K562 (cell line): ENCODE results near the gene C5orf47. TPM values are rescaled to one million over a fixed set of nuclear protein-coding genes. Genes with fewer than 3 reads are reported as not detected.
A peak's percentile ranks its signal among the peaks of the same experiment; 100 is the strongest.

ENCODE experiments used
- CBX3 ChIP-seq, 2 experiments: IDR thresholded peaks; 1 replicate in 1 of 2; 2 replicates in 1 of 2; pipeline ENCODE4 v1.6.1; 2012; ENCODE audit warnings: inconsistent platforms in 2 of 2, low read length in 2 of 2, borderline replicate concordance in 1 of 2, control low read depth in 1 of 2
- CHCHD3 ChIP-seq: fragments of 250-450 bp; sonication (Bioruptor Pico); IDR thresholded peaks from 2 replicates; pipeline ENCODE4 v2.1.2; 2022; ENCODE audit warnings: mild to moderate bottlenecking
- NR2C1 ChIP-seq, 2 experiments: fragments of 450-650 bp; IDR thresholded peaks; 2 replicates each; pipeline ENCODE4 v1.6.1; 2017; ENCODE audit warnings: mild to moderate bottlenecking in 2 of 2, antibody characterized with exemption in 1 of 2, inconsistent platforms in 1 of 2, missing compliant biosample characterization in 1 of 2, missing genetic modification characterization in 1 of 2
- POLR2H ChIP-seq: IDR thresholded peaks from 2 replicates; pipeline ENCODE4 v1.6.1; 2016; ENCODE audit warnings: missing genetic modification characterization, low read depth, mild to moderate bottlenecking, control low read depth, missing compliant biosample characterization, moderate library complexity
- ZNF354B ChIP-seq: fragments of 250-450 bp; sonication (Bioruptor Pico); IDR thresholded peaks from 2 replicates; pipeline ENCODE4 v1.4.0; 2020
- ZNF644 ChIP-seq: fragments of 200-800 bp; sonication (Bioruptor generic); IDR thresholded peaks from 2 replicates; pipeline ENCODE4 v1.6.1; 2016; ENCODE audit warnings: low read depth, missing genetic modification characterization, missing compliant biosample characterization
- polyA plus RNA-seq, 8 experiments: library from polyadenylated mRNA; depleted of rRNA in 4 of 8; stranded (reverse) in 5 of 8; unstranded in 3 of 8; fragments of >200 nt; fragmentation: Nextera tagmentation in 2 of 8; fragmentation: Illumina TruSeq in 1 of 8; extraction: Ambion mirVana in 2 of 8; extraction: Trizol in 1 of 8; gene quantifications; 2 replicates each; pipeline versions ENCODE4 v1.2.1 to v1.2.3, GENCODE V29; 2011 to 2014; ENCODE audit warnings: inconsistent platforms in 1 of 8, missing spikeins in 1 of 8
- total RNA-seq, 7 experiments: library from RNA; depleted of rRNA in 6 of 7; stranded (reverse); fragments of >200 nt in 6 of 7; fragmentation: Illumina TruSeq in 2 of 7; extraction: Trizol in 2 of 7; gene quantifications; 2 replicates each; pipeline versions ENCODE4 v1.2.1 to v1.2.3, GENCODE V29; 2011 to 2021; ENCODE audit warnings: low replicate concordance in 1 of 7
- TF ChIP-seq, protein P1 (sequence below): sonication (generic); formaldehyde crosslinking; IDR thresholded peaks from 2 replicates; pipeline ENCODE4 v1.8.0; 2022; ENCODE audit warnings: mild to moderate bottlenecking, missing genetic modification reagents
- TF ChIP-seq, protein P2 (sequence below), 2 experiments: fragments of 450-650 bp in 1 of 2; sonication (generic) in 1 of 2; formaldehyde crosslinking in 1 of 2; IDR thresholded peaks; 2 replicates each; pipeline versions ENCODE4 v1.7.1 to v1.9.0; 2016 to 2022; ENCODE audit warnings: inconsistent platforms in 1 of 2, mild to moderate bottlenecking in 1 of 2, missing genetic modification reagents in 1 of 2
- TF ChIP-seq, protein P3 (sequence below): fragments of 200-800 bp; sonication (Bioruptor generic); IDR thresholded peaks from 2 replicates; pipeline ENCODE4 v1.6.1; 2017; ENCODE audit warnings: missing genetic modification characterization, missing compliant biosample characterization

Gene C5orf47
- total and polyA plus RNA-seq, 9 of the 15 experiments (the other 6 are each of a cell fraction or from before 2014, with no cell fraction given), result 0.08 TPM; not detected in 8

DNA sequence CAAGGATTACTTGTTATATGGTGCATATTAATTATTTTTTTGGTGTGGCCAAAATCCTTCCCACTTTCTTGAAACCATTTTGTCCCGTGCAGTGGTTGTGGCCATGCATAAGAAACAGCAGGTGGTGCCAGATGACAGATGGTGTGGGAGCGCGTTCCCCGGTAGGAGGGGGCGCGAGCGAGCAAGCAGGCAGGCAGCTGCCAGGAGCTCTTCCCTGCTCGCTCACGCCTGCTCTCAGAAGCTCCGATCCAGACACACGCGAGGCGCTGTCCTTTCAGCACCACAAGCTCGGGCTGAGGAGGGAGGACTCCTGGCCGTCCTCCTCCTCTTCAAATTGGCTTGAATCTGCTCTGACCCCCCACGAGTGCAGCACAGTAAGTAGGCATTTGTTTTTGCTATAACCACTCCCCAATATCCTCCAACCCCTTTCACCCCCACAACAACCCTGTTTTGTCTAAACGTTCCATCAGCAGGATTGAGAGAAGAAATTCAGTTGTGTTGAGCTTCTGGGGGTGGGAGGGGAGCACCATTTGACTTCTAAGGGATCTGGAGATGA lies 56.6 kb downstream of the C5orf47 start, which contains the start of gene NSG2 (continued):
- TF ChIP-seq, protein P1, sequence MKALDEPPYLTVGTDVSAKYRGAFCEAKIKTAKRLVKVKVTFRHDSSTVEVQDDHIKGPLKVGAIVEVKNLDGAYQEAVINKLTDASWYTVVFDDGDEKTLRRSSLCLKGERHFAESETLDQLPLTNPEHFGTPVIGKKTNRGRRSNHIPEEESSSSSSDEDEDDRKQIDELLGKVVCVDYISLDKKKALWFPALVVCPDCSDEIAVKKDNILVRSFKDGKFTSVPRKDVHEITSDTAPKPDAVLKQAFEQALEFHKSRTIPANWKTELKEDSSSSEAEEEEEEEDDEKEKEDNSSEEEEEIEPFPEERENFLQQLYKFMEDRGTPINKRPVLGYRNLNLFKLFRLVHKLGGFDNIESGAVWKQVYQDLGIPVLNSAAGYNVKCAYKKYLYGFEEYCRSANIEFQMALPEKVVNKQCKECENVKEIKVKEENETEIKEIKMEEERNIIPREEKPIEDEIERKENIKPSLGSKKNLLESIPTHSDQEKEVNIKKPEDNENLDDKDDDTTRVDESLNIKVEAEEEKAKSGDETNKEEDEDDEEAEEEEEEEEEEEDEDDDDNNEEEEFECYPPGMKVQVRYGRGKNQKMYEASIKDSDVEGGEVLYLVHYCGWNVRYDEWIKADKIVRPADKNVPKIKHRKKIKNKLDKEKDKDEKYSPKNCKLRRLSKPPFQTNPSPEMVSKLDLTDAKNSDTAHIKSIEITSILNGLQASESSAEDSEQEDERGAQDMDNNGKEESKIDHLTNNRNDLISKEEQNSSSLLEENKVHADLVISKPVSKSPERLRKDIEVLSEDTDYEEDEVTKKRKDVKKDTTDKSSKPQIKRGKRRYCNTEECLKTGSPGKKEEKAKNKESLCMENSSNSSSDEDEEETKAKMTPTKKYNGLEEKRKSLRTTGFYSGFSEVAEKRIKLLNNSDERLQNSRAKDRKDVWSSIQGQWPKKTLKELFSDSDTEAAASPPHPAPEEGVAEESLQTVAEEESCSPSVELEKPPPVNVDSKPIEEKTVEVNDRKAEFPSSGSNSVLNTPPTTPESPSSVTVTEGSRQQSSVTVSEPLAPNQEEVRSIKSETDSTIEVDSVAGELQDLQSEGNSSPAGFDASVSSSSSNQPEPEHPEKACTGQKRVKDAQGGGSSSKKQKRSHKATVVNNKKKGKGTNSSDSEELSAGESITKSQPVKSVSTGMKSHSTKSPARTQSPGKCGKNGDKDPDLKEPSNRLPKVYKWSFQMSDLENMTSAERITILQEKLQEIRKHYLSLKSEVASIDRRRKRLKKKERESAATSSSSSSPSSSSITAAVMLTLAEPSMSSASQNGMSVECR (CRISPR knock-in tag), result peak; percentile 72
- TF ChIP-seq CBX3 (IDR thresholded peaks at IDR 0.05; ENCODE audit: borderline replicate concordance in 1 of 2, low read length in 2 of 2) (peak in 1 of 2 experiments; percentile 49; a peak in 1 of 3 replicates), POLR2H (no peak), ZNF354B (CRISPR knock-in tag) (no peak), NR2C1 (IDR thresholded peaks at IDR 0.05) (no peak), NR2C1 (tag; IDR thresholded peaks at IDR 0.05) (no peak), ZNF644 (tag) (no peak), CHCHD3 (CRISPR knock-in tag) (no peak)
- TF ChIP-seq, protein P2, sequence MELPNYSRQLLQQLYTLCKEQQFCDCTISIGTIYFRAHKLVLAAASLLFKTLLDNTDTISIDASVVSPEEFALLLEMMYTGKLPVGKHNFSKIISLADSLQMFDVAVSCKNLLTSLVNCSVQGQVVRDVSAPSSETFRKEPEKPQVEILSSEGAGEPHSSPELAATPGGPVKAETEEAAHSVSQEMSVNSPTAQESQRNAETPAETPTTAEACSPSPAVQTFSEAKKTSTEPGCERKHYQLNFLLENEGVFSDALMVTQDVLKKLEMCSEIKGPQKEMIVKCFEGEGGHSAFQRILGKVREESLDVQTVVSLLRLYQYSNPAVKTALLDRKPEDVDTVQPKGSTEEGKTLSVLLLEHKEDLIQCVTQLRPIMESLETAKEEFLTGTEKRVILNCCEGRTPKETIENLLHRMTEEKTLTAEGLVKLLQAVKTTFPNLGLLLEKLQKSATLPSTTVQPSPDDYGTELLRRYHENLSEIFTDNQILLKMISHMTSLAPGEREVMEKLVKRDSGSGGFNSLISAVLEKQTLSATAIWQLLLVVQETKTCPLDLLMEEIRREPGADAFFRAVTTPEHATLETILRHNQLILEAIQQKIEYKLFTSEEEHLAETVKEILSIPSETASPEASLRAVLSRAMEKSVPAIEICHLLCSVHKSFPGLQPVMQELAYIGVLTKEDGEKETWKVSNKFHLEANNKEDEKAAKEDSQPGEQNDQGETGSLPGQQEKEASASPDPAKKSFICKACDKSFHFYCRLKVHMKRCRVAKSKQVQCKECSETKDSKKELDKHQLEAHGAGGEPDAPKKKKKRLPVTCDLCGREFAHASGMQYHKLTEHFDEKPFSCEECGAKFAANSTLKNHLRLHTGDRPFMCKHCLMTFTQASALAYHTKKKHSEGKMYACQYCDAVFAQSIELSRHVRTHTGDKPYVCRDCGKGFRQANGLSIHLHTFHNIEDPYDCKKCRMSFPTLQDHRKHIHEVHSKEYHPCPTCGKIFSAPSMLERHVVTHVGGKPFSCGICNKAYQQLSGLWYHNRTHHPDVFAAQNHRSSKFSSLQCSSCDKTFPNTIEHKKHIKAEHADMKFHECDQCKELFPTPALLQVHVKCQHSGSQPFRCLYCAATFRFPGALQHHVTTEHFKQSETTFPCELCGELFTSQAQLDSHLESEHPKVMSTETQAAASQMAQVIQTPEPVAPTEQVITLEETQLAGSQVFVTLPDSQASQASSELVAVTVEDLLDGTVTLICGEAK (IDR thresholded peaks at IDR 0.05), result no peak
- TF ChIP-seq, protein P2 (CRISPR knock-in tag; IDR thresholded peaks at IDR 0.05), result no peak
- TF ChIP-seq, protein P3, sequence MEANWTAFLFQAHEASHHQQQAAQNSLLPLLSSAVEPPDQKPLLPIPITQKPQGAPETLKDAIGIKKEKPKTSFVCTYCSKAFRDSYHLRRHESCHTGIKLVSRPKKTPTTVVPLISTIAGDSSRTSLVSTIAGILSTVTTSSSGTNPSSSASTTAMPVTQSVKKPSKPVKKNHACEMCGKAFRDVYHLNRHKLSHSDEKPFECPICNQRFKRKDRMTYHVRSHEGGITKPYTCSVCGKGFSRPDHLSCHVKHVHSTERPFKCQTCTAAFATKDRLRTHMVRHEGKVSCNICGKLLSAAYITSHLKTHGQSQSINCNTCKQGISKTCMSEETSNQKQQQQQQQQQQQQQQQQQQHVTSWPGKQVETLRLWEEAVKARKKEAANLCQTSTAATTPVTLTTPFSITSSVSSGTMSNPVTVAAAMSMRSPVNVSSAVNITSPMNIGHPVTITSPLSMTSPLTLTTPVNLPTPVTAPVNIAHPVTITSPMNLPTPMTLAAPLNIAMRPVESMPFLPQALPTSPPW (CRISPR knock-in tag), result peak; percentile 40
